Gastrocnemius medialis (tissue), 4 donors: ENCODE measurements around the gene ZNF335.

Experiments
- CTCF ChIP-seq, 5 experiments: fragments of 450-650 bp in 3 of 5; fragments of 200-600 bp in 2 of 5; sonication (generic) in 2 of 5; IDR thresholded peaks in 4 of 5; conservative IDR thresholded peaks in 1 of 5; 1 replicate in 4 of 5; 2 replicates in 1 of 5; pipeline ENCODE4 v1.5.1; 2016 to 2019; ENCODE audit warnings: antibody characterized with exemption in 5 of 5, mild to moderate bottlenecking in 3 of 5, moderate library complexity in 3 of 5
- POLR2A ChIP-seq, 2 donors: fragments of 450-650 bp; IDR thresholded peaks; one replicate each; pipeline ENCODE4 v1.6.1; 2017; ENCODE audit warnings: antibody characterized with exemption in 2 of 2, mild to moderate bottlenecking in 2 of 2, moderate library complexity in 2 of 2

GRCh38 chr20:46004889-46005473, 33.0 kb upstream of the ZNF335 start:
- TF ChIP-seq CTCF (IDR thresholded peaks at IDR 0.05 in 4 of 5, conservative IDR thresholded peaks at IDR 0.05 in 1 of 5) (no peak), POLR2A (IDR thresholded peaks at IDR 0.05) (no peak)
